ENCODE data around the gene RBM27.

GRCh38 chr5:146165460-146165859, 37.9 kb upstream of the RBM27 start:
- TF ChIP-seq, protein P1, sequence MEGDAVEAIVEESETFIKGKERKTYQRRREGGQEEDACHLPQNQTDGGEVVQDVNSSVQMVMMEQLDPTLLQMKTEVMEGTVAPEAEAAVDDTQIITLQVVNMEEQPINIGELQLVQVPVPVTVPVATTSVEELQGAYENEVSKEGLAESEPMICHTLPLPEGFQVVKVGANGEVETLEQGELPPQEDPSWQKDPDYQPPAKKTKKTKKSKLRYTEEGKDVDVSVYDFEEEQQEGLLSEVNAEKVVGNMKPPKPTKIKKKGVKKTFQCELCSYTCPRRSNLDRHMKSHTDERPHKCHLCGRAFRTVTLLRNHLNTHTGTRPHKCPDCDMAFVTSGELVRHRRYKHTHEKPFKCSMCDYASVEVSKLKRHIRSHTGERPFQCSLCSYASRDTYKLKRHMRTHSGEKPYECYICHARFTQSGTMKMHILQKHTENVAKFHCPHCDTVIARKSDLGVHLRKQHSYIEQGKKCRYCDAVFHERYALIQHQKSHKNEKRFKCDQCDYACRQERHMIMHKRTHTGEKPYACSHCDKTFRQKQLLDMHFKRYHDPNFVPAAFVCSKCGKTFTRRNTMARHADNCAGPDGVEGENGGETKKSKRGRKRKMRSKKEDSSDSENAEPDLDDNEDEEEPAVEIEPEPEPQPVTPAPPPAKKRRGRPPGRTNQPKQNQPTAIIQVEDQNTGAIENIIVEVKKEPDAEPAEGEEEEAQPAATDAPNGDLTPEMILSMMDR (conservative IDR thresholded peaks at IDR 0.05; ENCODE audit: low read length), result no peak
- TF ChIP-seq EZH2phosphoT487 (IDR thresholded peaks at IDR 0.05; ENCODE audit: borderline replicate concordance, low read depth, low read length), result no peak
